Sigmoid colon (tissue), 7 donors: ENCODE results near the gene ATP13A2. TPM values are rescaled to one million over a fixed set of nuclear protein-coding genes. Genes with fewer than 3 reads are reported as not detected.

ENCODE experiments used
- DNase-seq: peaks from one replicate; pipeline ENCODE4 v3.0.0-alpha.2; 2019
- H3K27ac ChIP-seq, 4 donors: fragments of 200-600 bp; sonication (generic); one replicate each; pipeline ENCODE4 v1.5.1; 2016 to 2019; ENCODE audit warnings: mild to moderate bottlenecking in 1 of 4
- H3K27me3 ChIP-seq, 3 donors: fragments of 200-600 bp; sonication (generic); one replicate each; pipeline ENCODE4 v1.5.1; 2019; ENCODE audit warnings: mild to moderate bottlenecking in 1 of 3
- H3K36me3 ChIP-seq, 4 donors: fragments of 200-600 bp; sonication (generic); one replicate each; pipeline ENCODE4 v1.5.1; 2016 to 2019
- H3K4me1 ChIP-seq, 4 donors: fragments of 200-600 bp; sonication (generic); one replicate each; pipeline ENCODE4 v1.5.1; 2017 to 2019
- H3K4me3 ChIP-seq, 4 donors: fragments of 200-600 bp; sonication (generic); one replicate each; pipeline ENCODE4 v1.5.1; 2017 to 2019; ENCODE audit warnings: mild to moderate bottlenecking in 2 of 4, moderate library complexity in 1 of 4
- H3K9me3 ChIP-seq, 4 donors: fragments of 200-600 bp in 3 of 4; sonication (generic) in 3 of 4; one replicate each; pipeline versions ENCODE4 v1.5.1 to v1.6.1; 2013 to 2019
- EP300 ChIP-seq, 4 donors: sonication (generic); formaldehyde crosslinking; IDR thresholded peaks; one replicate each; pipeline ENCODE4 v1.6.1; 2017; ENCODE audit warnings: antibody characterized with exemption in 4 of 4
- POLR2A ChIP-seq, 2 donors: fragments of 450-650 bp; IDR thresholded peaks; one replicate each; pipeline ENCODE4 v1.6.1; 2016; ENCODE audit warnings: antibody characterized with exemption in 2 of 2, mild to moderate bottlenecking in 2 of 2, moderate library complexity in 2 of 2
- POLR2AphosphoS5 ChIP-seq, 4 donors: sonication (generic); formaldehyde crosslinking; IDR thresholded peaks; one replicate each; pipeline ENCODE4 v1.6.1; 2017; ENCODE audit warnings: antibody characterized with exemption in 4 of 4
- WGBS, 2 donors: extraction: QIAGEN DNeasy Blood & Tissue Kit; methylation state at CpG; one replicate each; pipeline ENCODE4 v1.1.7; 2013; 5-methylcytosine and 5-hydroxymethylcytosine counted together
- intact Hi-C: fragments of 100-400 bp; cut with DNase I; formaldehyde crosslinking; loops from one replicate; pipeline ENCODE4 v1.15.1; 2023
- polyA plus RNA-seq, 3 donors: library from polyadenylated mRNA; stranded (reverse); fragments of 200-250 nt; gene quantifications; one replicate each; pipeline ENCODE4 v1.2.3, GENCODE V29; 2013
- total RNA-seq, 4 donors: library from RNA; depleted of rRNA; stranded (reverse); fragments of >200 nt; gene quantifications; one replicate each; pipeline ENCODE4 v1.1.0, GENCODE V29; 2016
- TF ChIP-seq, protein P1 (sequence below), 4 experiments: fragments of 450-650 bp in 3 of 4; fragments of 200-600 bp in 1 of 4; IDR thresholded peaks; one replicate each; pipeline ENCODE4 v1.5.1; 2016 to 2019; ENCODE audit warnings: antibody characterized with exemption in 4 of 4, mild to moderate bottlenecking in 3 of 4, moderate library complexity in 2 of 4
- donor health status: healthy with polysubstance abuse.
- donor health status: Bipolar disorder and iron deficiency.
- donor health status: healthy.

Gene ATP13A2
- total and polyA plus RNA-seq, 7 donors = 6.6 to 47.2 (median 15.6) TPM

DNA sequence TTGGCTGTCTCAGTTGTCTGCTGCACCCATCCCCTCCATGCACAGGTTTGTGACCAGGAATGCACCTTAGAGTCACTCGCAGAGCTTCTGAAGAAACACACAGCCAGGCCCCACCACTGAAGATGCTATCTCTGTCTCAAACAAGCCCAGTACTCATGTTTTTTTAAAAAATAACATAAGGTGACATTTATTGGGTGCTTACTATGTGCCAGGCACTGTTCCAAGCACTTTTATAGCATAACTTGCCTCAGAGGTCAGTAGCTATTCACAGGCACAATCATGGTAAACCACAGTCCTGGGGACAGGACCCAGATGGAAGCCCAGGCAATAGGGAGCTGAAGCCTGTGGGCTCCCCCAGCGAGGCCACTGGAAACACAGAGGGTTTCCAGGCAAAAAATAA lies 8.8 kb upstream of the ATP13A2 start:
- intact Hi-C loops = no loop called here
- peak; percentile 57 for DNase-seq
- H3K36me3 ChIP-seq = peaks cover 38 to 81% (median 62%) of the 10 kb centered on the region in 4 donors
- peak overlapping the region in 3 of 4 donors; percentile 25 to 71 (median 60) for H3K27ac ChIP-seq
- peaks cover 0 to 23% (median 14%) of the 10 kb centered on the region in 4 donors for H3K4me1 ChIP-seq
- H3K27me3 ChIP-seq = no peaks in the 10 kb centered on the region
- WGBS, 2 donors = 87 to 99% methylated on average over 2 of the region's 2 CpGs
- no peak overlapping the region for H3K4me3 ChIP-seq
- no peaks in the 10 kb centered on the region for H3K9me3 ChIP-seq
- TF ChIP-seq, protein P1, sequence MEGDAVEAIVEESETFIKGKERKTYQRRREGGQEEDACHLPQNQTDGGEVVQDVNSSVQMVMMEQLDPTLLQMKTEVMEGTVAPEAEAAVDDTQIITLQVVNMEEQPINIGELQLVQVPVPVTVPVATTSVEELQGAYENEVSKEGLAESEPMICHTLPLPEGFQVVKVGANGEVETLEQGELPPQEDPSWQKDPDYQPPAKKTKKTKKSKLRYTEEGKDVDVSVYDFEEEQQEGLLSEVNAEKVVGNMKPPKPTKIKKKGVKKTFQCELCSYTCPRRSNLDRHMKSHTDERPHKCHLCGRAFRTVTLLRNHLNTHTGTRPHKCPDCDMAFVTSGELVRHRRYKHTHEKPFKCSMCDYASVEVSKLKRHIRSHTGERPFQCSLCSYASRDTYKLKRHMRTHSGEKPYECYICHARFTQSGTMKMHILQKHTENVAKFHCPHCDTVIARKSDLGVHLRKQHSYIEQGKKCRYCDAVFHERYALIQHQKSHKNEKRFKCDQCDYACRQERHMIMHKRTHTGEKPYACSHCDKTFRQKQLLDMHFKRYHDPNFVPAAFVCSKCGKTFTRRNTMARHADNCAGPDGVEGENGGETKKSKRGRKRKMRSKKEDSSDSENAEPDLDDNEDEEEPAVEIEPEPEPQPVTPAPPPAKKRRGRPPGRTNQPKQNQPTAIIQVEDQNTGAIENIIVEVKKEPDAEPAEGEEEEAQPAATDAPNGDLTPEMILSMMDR (IDR thresholded peaks at IDR 0.05) = no peak
- no peak for TF ChIP-seq POLR2A (IDR thresholded peaks at IDR 0.05)
- peak in 3 of 4 donors; percentile 28 to 61 (median 58) for TF ChIP-seq EP300 (IDR thresholded peaks at IDR 0.05)
- peak; percentile 10 to 69 (median 62) for TF ChIP-seq POLR2AphosphoS5 (IDR thresholded peaks at IDR 0.05)

DNA sequence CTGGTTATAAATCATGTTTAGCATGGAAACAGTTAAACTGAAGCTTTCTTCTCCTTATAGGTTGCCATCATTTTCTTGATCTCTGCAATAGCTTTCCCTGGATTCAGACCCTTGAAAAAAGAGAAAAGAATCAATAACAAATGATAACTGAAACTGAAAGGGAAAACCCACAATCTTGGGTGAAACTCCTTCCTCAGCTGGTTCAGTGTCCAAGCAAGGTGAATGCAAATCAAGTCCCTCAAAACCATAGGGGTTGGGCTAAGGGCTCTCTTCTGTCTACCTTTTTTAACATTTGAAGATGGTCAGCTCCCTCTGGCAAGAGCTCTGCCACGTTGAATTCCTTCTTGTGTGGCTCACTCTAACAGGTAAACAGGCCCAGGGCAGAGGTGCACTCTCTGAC lies 7.1 kb upstream of the ATP13A2 start:
- WGBS, 2 donors = 17 to 53% methylated on average over 1 of the region's 1 CpG
- DNase-seq = no peak
- Histone ChIP-seq H3K27ac (no peak overlapping the region), H3K4me3 (no peak overlapping the region), H3K36me3 (peaks cover 37 to 65% (median 51%) of the 10 kb centered on the region in 4 donors), H3K27me3 (no peaks in the 10 kb centered on the region), H3K9me3 (no peaks in the 10 kb centered on the region), H3K4me1 (peaks cover 0 to 23% (median 14%) of the 10 kb centered on the region in 4 donors)
- no peak for TF ChIP-seq POLR2AphosphoS5 (IDR thresholded peaks at IDR 0.05)
- TF ChIP-seq, protein P1 (IDR thresholded peaks at IDR 0.05) = no peak
- no peak for TF ChIP-seq EP300 (IDR thresholded peaks at IDR 0.05)
- no peak for TF ChIP-seq POLR2A (IDR thresholded peaks at IDR 0.05)
- intact Hi-C loops = no loop called here

DNA sequence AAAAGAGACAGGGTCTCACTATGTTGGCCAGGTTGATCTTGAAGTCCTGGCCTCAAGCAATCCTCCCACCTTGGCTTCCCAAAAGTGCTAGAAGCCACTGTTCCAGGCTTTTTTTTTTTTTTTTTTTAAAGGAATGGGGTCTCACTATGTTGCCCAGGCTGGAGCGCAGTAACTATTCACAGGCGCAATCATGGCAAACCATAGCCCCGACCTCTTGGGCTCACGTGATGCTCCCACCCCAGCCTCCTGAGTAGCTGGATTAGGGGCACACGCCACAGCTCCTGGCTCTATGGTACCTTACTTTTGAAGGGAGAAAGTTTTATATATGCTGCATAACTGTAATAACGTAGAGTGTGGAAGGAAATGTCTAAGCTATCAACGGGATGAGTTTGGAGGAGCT lies 5.7 kb upstream of the ATP13A2 start:
- peak; percentile 32 for DNase-seq
- intact Hi-C loops = no loop called here
- 94 to 95% methylated on average over 7 of the region's 7 CpGs for WGBS, 2 donors
- Histone ChIP-seq H3K27ac (no peak overlapping the region), H3K36me3 (peaks cover 25 to 51% (median 38%) of the 10 kb centered on the region in 4 donors), H3K27me3 (no peaks in the 10 kb centered on the region), H3K4me1 (peaks cover 0 to 19% (median 14%) of the 10 kb centered on the region in 4 donors), H3K4me3 (no peak overlapping the region), H3K9me3 (no peaks in the 10 kb centered on the region)
- no peak for TF ChIP-seq EP300 (IDR thresholded peaks at IDR 0.05)
- no peak for TF ChIP-seq POLR2A (IDR thresholded peaks at IDR 0.05)
- TF ChIP-seq, protein P1 (IDR thresholded peaks at IDR 0.05) = no peak
- no peak for TF ChIP-seq POLR2AphosphoS5 (IDR thresholded peaks at IDR 0.05)

DNA sequence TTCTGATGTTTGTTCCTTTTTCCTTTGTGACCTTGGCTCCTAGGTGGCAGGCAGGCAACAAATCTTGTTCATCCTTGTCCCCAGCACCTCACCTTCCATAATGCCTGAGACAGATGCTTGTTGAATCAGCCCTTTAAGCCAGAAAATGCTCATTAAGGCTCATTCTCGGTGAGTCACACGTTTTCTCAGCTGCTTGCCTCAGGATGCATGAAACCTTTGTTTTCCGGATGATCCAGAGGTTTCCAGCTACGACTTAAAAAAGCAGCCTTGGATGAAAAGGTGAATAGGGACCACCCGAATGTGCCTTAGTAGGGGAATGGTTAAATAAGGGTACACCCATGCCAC lies 4.6 kb upstream of the ATP13A2 start:
- intact Hi-C loops = no loop called here
- H3K9me3 ChIP-seq = no peaks in the 10 kb centered on the region
- DNase-seq = no peak
- no peak overlapping the region for H3K4me3 ChIP-seq
- no peak overlapping the region for H3K27ac ChIP-seq
- TF ChIP-seq EP300 (IDR thresholded peaks at IDR 0.05) = no peak
- TF ChIP-seq, protein P1 (IDR thresholded peaks at IDR 0.05) = no peak
- peaks cover 0 to 21% (median 19%) of the 10 kb centered on the region in 4 donors for H3K4me1 ChIP-seq
- no peaks in the 10 kb centered on the region for H3K27me3 ChIP-seq
- H3K36me3 ChIP-seq = peaks cover 15 to 39% (median 27%) of the 10 kb centered on the region in 4 donors
- 62 to 81% methylated on average over 5 of the region's 5 CpGs for WGBS, 2 donors
